ENCODE measurements around the gene TMBIM4. TPM values are rescaled to one million over a fixed set of nuclear protein-coding genes. Genes with fewer than 3 reads are reported as not detected.

The TMBIM4 gene
- total and polyA plus RNA-seq, 7 donors = 77.2 to 200 (median 156) TPM

DNA sequence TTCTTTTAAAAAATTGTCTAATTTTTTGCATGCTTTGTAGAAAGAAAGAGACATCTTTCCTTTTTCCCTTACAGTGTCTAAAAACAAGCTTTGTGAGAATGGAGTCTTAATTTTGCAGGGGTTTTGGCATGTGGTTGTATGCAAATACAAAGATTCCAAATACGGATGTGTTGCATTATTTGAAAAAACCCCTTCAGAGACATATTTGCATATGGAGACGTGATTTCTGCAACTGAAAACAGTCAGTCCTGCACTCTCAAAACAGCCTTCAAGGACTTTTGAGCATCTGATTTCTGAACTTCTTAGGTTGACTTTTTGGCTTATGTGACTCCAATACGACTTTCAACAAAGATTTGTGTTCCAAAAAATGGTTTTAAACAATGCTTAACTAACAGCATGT lies 27.0 kb upstream of the TMBIM4 start:
- no peak for DNase-seq
- H3K9me3 ChIP-seq = peaks cover 0 to 5% (median 2%) of the 10 kb centered on the region in 4 donors
- WGBS, 2 donors = 47 to 72% methylated on average over 3 of the region's 3 CpGs
- H3K27ac ChIP-seq = peak overlapping the region in 1 of 4 donors; percentile 16
- intact Hi-C loops (cut with DNase I) = no loop called here
- no peaks in the 10 kb centered on the region for H3K27me3 ChIP-seq
- TF ChIP-seq POLR2A (IDR thresholded peaks at IDR 0.05) (no peak), POLR2AphosphoS5 (IDR thresholded peaks at IDR 0.05) (no peak), CTCF (IDR thresholded peaks at IDR 0.05) (no peak), EP300 (IDR thresholded peaks at IDR 0.05) (no peak)
- peaks cover 0 to 6% (median 3%) of the 10 kb centered on the region in 4 donors for H3K4me1 ChIP-seq
- H3K4me3 ChIP-seq = no peak overlapping the region
- no peaks in the 10 kb centered on the region for H3K36me3 ChIP-seq

- Histone ChIP-seq H3K27me3 (no peaks in the 10 kb centered on the region), H3K4me3 (no peak overlapping the region), H3K27ac (no peak overlapping the region), H3K4me1 (peaks cover 0 to 13% (median 3%) of the 10 kb centered on the region in 4 donors), H3K9me3 (peaks cover 0 to 5% (median 1%) of the 10 kb centered on the region in 4 donors), H3K36me3 (no peaks in the 10 kb centered on the region)
- WGBS, 2 donors = 85 to 86% methylated on average over 6 of the region's 6 CpGs
- intact Hi-C loops (cut with DNase I) = no loop called here
- TF ChIP-seq CTCF (IDR thresholded peaks at IDR 0.05) (no peak), POLR2A (IDR thresholded peaks at IDR 0.05) (no peak), EP300 (IDR thresholded peaks at IDR 0.05) (no peak), POLR2AphosphoS5 (IDR thresholded peaks at IDR 0.05) (no peak)
- no peak for DNase-seq
These were observed 25.4 kb upstream of the TMBIM4 start for GRCh38 chr12:66195242-66195641.

DNA sequence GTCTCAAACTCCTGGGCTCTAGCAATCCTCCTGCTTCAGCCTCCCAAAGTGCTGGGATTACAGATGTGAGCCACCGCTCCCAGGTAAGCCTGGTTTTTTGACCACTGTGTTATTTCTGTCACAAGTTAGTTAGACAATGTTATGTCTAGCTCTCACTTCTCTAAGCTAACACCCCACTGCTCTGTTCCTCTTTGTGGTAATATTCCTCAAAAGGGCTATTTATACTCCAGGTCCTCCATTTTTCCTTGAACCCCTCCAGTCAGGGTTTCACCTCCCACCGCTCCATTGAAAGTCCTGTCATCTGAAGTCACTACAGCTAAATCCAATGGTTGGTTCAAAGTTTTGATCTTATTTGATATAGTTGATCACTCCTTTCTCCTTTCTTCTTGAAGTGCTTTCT lies 24.3 kb upstream of the TMBIM4 start:
- no peak for TF ChIP-seq EP300 (IDR thresholded peaks at IDR 0.05)
- TF ChIP-seq POLR2A (IDR thresholded peaks at IDR 0.05) = no peak
- no peak for TF ChIP-seq POLR2AphosphoS5 (IDR thresholded peaks at IDR 0.05)
- TF ChIP-seq CTCF (IDR thresholded peaks at IDR 0.05) = no peak
- Histone ChIP-seq H3K4me1 (peaks cover 0 to 13% (median 3%) of the 10 kb centered on the region in 4 donors), H3K36me3 (no peaks in the 10 kb centered on the region), H3K27me3 (peaks cover 0 to 6% (median 2%) of the 10 kb centered on the region in 3 donors), H3K9me3 (no peaks in the 10 kb centered on the region), H3K4me3 (no peak overlapping the region), H3K27ac (no peak overlapping the region)
- intact Hi-C loops (cut with DNase I) = no loop called here
- WGBS, 2 donors = 91 to 98% methylated on average over 2 of the region's 2 CpGs
- DNase-seq = no peak

- TF ChIP-seq CTCF (IDR thresholded peaks at IDR 0.05) (no peak), POLR2AphosphoS5 (IDR thresholded peaks at IDR 0.05) (no peak), POLR2A (IDR thresholded peaks at IDR 0.05) (no peak), EP300 (IDR thresholded peaks at IDR 0.05) (no peak)
- Histone ChIP-seq H3K4me3 (no peak overlapping the region), H3K4me1 (peaks cover 0 to 12% (median 2%) of the 10 kb centered on the region in 4 donors), H3K36me3 (no peaks in the 10 kb centered on the region), H3K27me3 (peaks cover 5 to 28% (median 10%) of the 10 kb centered on the region in 3 donors), H3K9me3 (no peaks in the 10 kb centered on the region), H3K27ac (peak overlapping the region in 1 of 4 donors; percentile 72)
- 69 to 71% methylated on average over 7 of the region's 7 CpGs for WGBS, 2 donors
- intact Hi-C loops (cut with DNase I) = no loop called here
- no peak for DNase-seq
These were observed 21.8 kb upstream of the TMBIM4 start for GRCh38 chr12:66191547-66192126.
